NCI-H128 (cell line): ENCODE measurements around the gene GCFC2.
A peak's percentile ranks its signal among the peaks of the same experiment; 100 is the strongest.
"Not testable (repeated sequence)": the region's sequence is repeated elsewhere in the genome, so short reads cannot be mapped to it uniquely, and the experiment has no call there.

Experiments used
- DNase-seq: peaks from one replicate; lab custom pipeline; 2025; ENCODE audit not compliant: unreplicated experiment; lab: John Stamatoyannopoulos, UW

Gene GCFC2

GRCh38 chr2:75680402-75680801 lies 30.3 kb downstream of the GCFC2 start:
- no peak for DNase-seq

- DNase-seq = no peak
Observed at GRCh38 chr2:75679556-75679955, 31.2 kb downstream of the GCFC2 start.

- no peak for DNase-seq
Observed at GRCh38 chr2:75676464-75676863, 34.3 kb downstream of the GCFC2 start.

GRCh38 chr2:75675908-75676307 lies 34.8 kb downstream of the GCFC2 start:
- no peak for DNase-seq

GRCh38 chr2:75675423-75675822 lies 35.3 kb downstream of the GCFC2 start:
- DNase-seq = not testable (repeated sequence)

- DNase-seq = no peak
Observed at GRCh38 chr2:75667884-75668283, 42.8 kb downstream of the GCFC2 start.

- DNase-seq = no peak
Observed at GRCh38 chr2:75666911-75667310, 43.8 kb downstream of the GCFC2 start.

- no peak for DNase-seq
Observed at GRCh38 chr2:75657798-75658197, 52.9 kb downstream of the GCFC2 start.

GRCh38 chr2:75656563-75656962 lies 54.2 kb downstream of the GCFC2 start:
- no peak for DNase-seq

- DNase-seq = no peak
Observed at GRCh38 chr2:75655861-75656260, 54.9 kb downstream of the GCFC2 start.

- DNase-seq = no peak
Observed at GRCh38 chr2:75654012-75654411, 56.7 kb downstream of the GCFC2 start.

- no peak for DNase-seq
Observed at GRCh38 chr2:75647771-75648170, 62.9 kb downstream of the GCFC2 start.

- peak; percentile 37 for DNase-seq
Observed at GRCh38 chr2:75646583-75647425, 63.9 kb downstream of the GCFC2 start, which contains the start of gene MRPL19. TSS of gene MRPL19 (plus strand) at chr2:75646783. CDS start at chr2:75646808, 25 bp downstream.

GRCh38 chr2:75646090-75646582 lies 64.6 kb downstream of the GCFC2 start:
- DNase-seq = no peak

GRCh38 chr2:75645643-75646042 lies 65.1 kb downstream of the GCFC2 start:
- DNase-seq = no peak

- no peak for DNase-seq
Observed at GRCh38 chr2:75643980-75644379, 66.7 kb downstream of the GCFC2 start.

GRCh38 chr2:75641587-75641986 lies 69.1 kb downstream of the GCFC2 start:
- no peak for DNase-seq

- DNase-seq = no peak
Observed at GRCh38 chr2:75640621-75641121, 70.0 kb downstream of the GCFC2 start.

- DNase-seq = no peak
Observed at GRCh38 chr2:75637568-75637967, 73.1 kb downstream of the GCFC2 start.

- no peak for DNase-seq
Observed at GRCh38 chr2:75634945-75635344, 75.8 kb downstream of the GCFC2 start.

GRCh38 chr2:75633620-75634019 lies 77.1 kb downstream of the GCFC2 start:
- DNase-seq = no peak

- DNase-seq = no peak
Observed at GRCh38 chr2:75632813-75633212, 77.9 kb downstream of the GCFC2 start.
